Activated T-helper 1 cell treated with anti-CD3 and anti-CD28 coated beads, Interleukin-12 subunit alpha, Interleukin-12 subunit beta, Interleukin-2, Interleukin-4 antibody, amounts not matched to agents 30 ng/mL and 10 ng/mL and 1 ng/mL, durations not matched to agents 14 hours and 24 hours and 36 hours (primary cell): Measurements from ENCODE around the gene IBA57. TPM values are rescaled to one million over a fixed set of nuclear protein-coding genes. Genes with fewer than 3 reads are reported as not detected.
"Not testable (repeated sequence)": the region's sequence is repeated elsewhere in the genome, so short reads cannot be mapped to it uniquely, and the experiment has no call there.

ENCODE experiments used
- DNase-seq: peaks from one replicate; pipeline ENCODE4 v3.0.0; 2021; ENCODE audit warnings: low spot score
- H3K27ac Mint-ChIP-seq: one replicate; pipeline ENCODE4 v1.8.0; 2021; ENCODE audit warnings: mild to moderate bottlenecking, mixed read lengths
- H3K27me3 Mint-ChIP-seq: one replicate; pipeline ENCODE4 v1.8.0; 2022; ENCODE audit warnings: mild to moderate bottlenecking, moderate library complexity, mixed read lengths; ENCODE audit not compliant: insufficient read depth
- H3K36me3 Mint-ChIP-seq: one replicate; pipeline ENCODE4 v1.8.0; 2021; ENCODE audit warnings: low read depth, mixed read lengths
- H3K4me1 Mint-ChIP-seq: one replicate; pipeline ENCODE4 v1.8.0; 2021; ENCODE audit warnings: low read depth, mixed read lengths
- H3K4me3 Mint-ChIP-seq: one replicate; pipeline ENCODE4 v1.8.0; 2021; ENCODE audit warnings: mild to moderate bottlenecking, moderate library complexity, mixed read lengths
- H3K9me3 Mint-ChIP-seq: one replicate; pipeline ENCODE4 v1.8.0; 2021; ENCODE audit warnings: mixed read lengths
- intact Hi-C: fragments of 100-400 bp; cut with micrococcal nuclease; formaldehyde crosslinking; loops from one replicate; pipeline ENCODE4 v1.15.1; 2024
- total RNA-seq: library from RNA; stranded (reverse); gene quantifications from 2 replicates; pipeline ENCODE4 v1.2.3, GENCODE V29; 2022

Gene IBA57
- total RNA-seq, 1 donor from 2014 or later, result 7.5 TPM

- H3K36me3 Mint-ChIP-seq, result no peaks in the 10 kb centered on the region
- no peaks in the 10 kb centered on the region for H3K27me3 Mint-ChIP-seq
- H3K9me3 Mint-ChIP-seq, result no peaks in the 10 kb centered on the region
- no peak for DNase-seq
- intact Hi-C loops, result loop anchor here (2.0 kb wide), 1 partner anchor 51 kb away; no protein-coding TSS in a partner anchor
- H3K4me3 Mint-ChIP-seq, result no peak overlapping the region
- no peak overlapping the region for H3K27ac Mint-ChIP-seq
- no peaks in the 10 kb centered on the region for H3K4me1 Mint-ChIP-seq
Measured at GRCh38 chr1:228181645-228182034, 16.0 kb downstream of the IBA57 start.

GRCh38 chr1:228182296-228183030 lies 16.9 kb downstream of the IBA57 start:
- DNase-seq, result no peak
- no peak overlapping the region for H3K27ac Mint-ChIP-seq

GRCh38 chr1:228184152-228184551 lies 18.5 kb downstream of the IBA57 start:
- intact Hi-C loops, result no loop called here
- H3K4me3 Mint-ChIP-seq, result no peak overlapping the region
- DNase-seq, result no peak
- no peaks in the 10 kb centered on the region for H3K27me3 Mint-ChIP-seq
- no peaks in the 10 kb centered on the region for H3K9me3 Mint-ChIP-seq
- H3K4me1 Mint-ChIP-seq, result no peaks in the 10 kb centered on the region
- no peak overlapping the region for H3K27ac Mint-ChIP-seq
- no peaks in the 10 kb centered on the region for H3K36me3 Mint-ChIP-seq

More at GRCh38 chr1:228182296-228183030, 16.9 kb downstream of the IBA57 start:
- Mint-ChIP-seq H3K4me3 (no peak overlapping the region), H3K36me3 (no peaks in the 10 kb centered on the region), H3K4me1 (no peaks in the 10 kb centered on the region), H3K27me3 (no peaks in the 10 kb centered on the region), H3K9me3 (no peaks in the 10 kb centered on the region)
- intact Hi-C loops, result no loop called here

- Mint-ChIP-seq H3K27me3 (no peaks in the 10 kb centered on the region), H3K27ac (no peak overlapping the region), H3K9me3 (no peaks in the 10 kb centered on the region), H3K36me3 (no peaks in the 10 kb centered on the region), H3K4me1 (no peaks in the 10 kb centered on the region), H3K4me3 (no peak overlapping the region)
- intact Hi-C loops, result no loop called here
- no peak for DNase-seq
Measured at GRCh38 chr1:228185641-228185965, 20.0 kb downstream of the IBA57 start.

- H3K4me1 Mint-ChIP-seq, H3K4me3 Mint-ChIP-seq, DNase-seq, H3K27me3 Mint-ChIP-seq, H3K9me3 Mint-ChIP-seq, intact Hi-C loops, H3K36me3 Mint-ChIP-seq, H3K27ac Mint-ChIP-seq: not testable (repeated sequence)
Measured at GRCh38 chr1:228188249-228188648, 22.6 kb downstream of the IBA57 start.

- H3K4me1 Mint-ChIP-seq, result no peaks in the 10 kb centered on the region
- no peaks in the 10 kb centered on the region for H3K9me3 Mint-ChIP-seq
- H3K27me3 Mint-ChIP-seq, result no peaks in the 10 kb centered on the region
- no peak overlapping the region for H3K4me3 Mint-ChIP-seq
- no peak overlapping the region for H3K27ac Mint-ChIP-seq
- intact Hi-C loops, result no loop called here
- H3K36me3 Mint-ChIP-seq, result no peaks in the 10 kb centered on the region
- no peak for DNase-seq
Measured at GRCh38 chr1:228190182-228190581, 24.6 kb downstream of the IBA57 start.

GRCh38 chr1:228190778-228191177 lies 25.2 kb downstream of the IBA57 start:
- Mint-ChIP-seq H3K4me1 (no peaks in the 10 kb centered on the region), H3K36me3 (no peaks in the 10 kb centered on the region), H3K9me3 (no peaks in the 10 kb centered on the region), H3K4me3 (no peak overlapping the region), H3K27me3 (no peaks in the 10 kb centered on the region), H3K27ac (no peak overlapping the region)
- intact Hi-C loops, result no loop called here
- DNase-seq, result no peak

- no peaks in the 10 kb centered on the region for H3K27me3 Mint-ChIP-seq
- H3K4me1 Mint-ChIP-seq, result no peaks in the 10 kb centered on the region
- DNase-seq, result no peak
- peaks cover 5% of the 10 kb centered on the region for H3K36me3 Mint-ChIP-seq
- intact Hi-C loops, result no loop called here
- H3K9me3 Mint-ChIP-seq, result peaks cover 9% of the 10 kb centered on the region
- H3K4me3 Mint-ChIP-seq, result no peak overlapping the region
- no peak overlapping the region for H3K27ac Mint-ChIP-seq
Measured at GRCh38 chr1:228194436-228194835, 28.8 kb downstream of the IBA57 start.

- H3K27me3 Mint-ChIP-seq, result no peaks in the 10 kb centered on the region
- H3K27ac Mint-ChIP-seq, result no peak overlapping the region
- peaks cover 8% of the 10 kb centered on the region for H3K36me3 Mint-ChIP-seq
- no peak overlapping the region for H3K4me3 Mint-ChIP-seq
- DNase-seq, result no peak
- intact Hi-C loops, result no loop called here
- H3K9me3 Mint-ChIP-seq, result peaks cover 15% of the 10 kb centered on the region
- no peaks in the 10 kb centered on the region for H3K4me1 Mint-ChIP-seq
Measured at GRCh38 chr1:228194921-228195812, 29.6 kb downstream of the IBA57 start.

- Mint-ChIP-seq H3K9me3 (peaks cover 22% of the 10 kb centered on the region), H3K4me1 (no peaks in the 10 kb centered on the region), H3K4me3 (no peak overlapping the region), H3K27me3 (no peaks in the 10 kb centered on the region), H3K36me3 (peaks cover 8% of the 10 kb centered on the region), H3K27ac (no peak overlapping the region)
- DNase-seq, result no peak
- intact Hi-C loops, result no loop called here
Measured at GRCh38 chr1:228197555-228198147, 32.0 kb downstream of the IBA57 start.

- peaks cover 8% of the 10 kb centered on the region for H3K36me3 Mint-ChIP-seq
- no peaks in the 10 kb centered on the region for H3K27me3 Mint-ChIP-seq
- H3K27ac Mint-ChIP-seq, result no peak overlapping the region
- intact Hi-C loops, result no loop called here
- no peak for DNase-seq
- no peak overlapping the region for H3K4me3 Mint-ChIP-seq
- no peaks in the 10 kb centered on the region for H3K4me1 Mint-ChIP-seq
- H3K9me3 Mint-ChIP-seq, result peaks cover 22% of the 10 kb centered on the region
Measured at GRCh38 chr1:228198977-228199590, 33.5 kb downstream of the IBA57 start.

GRCh38 chr1:228204958-228205357 lies 39.4 kb downstream of the IBA57 start:
- intact Hi-C loops, result no loop called here
- Mint-ChIP-seq H3K4me3 (no peak overlapping the region), H3K9me3 (peaks cover 9% of the 10 kb centered on the region), H3K4me1 (no peaks in the 10 kb centered on the region), H3K27me3 (peaks cover 5% of the 10 kb centered on the region), H3K27ac (no peak overlapping the region), H3K36me3 (no peaks in the 10 kb centered on the region)
- DNase-seq, result no peak
